Measurements from ENCODE around the gene CALR3.

DNA sequence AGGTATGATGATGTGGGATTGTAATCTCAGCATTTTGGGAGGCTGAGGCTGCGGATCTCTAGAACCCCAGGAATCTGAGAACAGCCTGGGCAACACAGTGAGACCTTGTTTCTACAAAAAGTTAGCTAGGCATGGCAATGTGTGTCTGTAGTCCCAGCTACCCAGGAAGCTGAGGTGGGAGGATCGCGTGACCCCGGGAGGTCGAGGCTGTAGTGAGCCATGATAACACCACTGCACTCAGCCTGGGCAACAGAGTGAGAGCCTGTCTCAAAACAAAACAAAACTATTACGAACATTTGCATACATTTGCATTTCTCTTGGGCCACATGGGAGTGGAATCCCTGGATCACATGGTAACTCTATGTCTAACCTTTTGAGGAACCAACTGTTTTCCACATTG is 1.9 kb upstream of the CALR3 start:
- TF ChIP-seq, protein P1, sequence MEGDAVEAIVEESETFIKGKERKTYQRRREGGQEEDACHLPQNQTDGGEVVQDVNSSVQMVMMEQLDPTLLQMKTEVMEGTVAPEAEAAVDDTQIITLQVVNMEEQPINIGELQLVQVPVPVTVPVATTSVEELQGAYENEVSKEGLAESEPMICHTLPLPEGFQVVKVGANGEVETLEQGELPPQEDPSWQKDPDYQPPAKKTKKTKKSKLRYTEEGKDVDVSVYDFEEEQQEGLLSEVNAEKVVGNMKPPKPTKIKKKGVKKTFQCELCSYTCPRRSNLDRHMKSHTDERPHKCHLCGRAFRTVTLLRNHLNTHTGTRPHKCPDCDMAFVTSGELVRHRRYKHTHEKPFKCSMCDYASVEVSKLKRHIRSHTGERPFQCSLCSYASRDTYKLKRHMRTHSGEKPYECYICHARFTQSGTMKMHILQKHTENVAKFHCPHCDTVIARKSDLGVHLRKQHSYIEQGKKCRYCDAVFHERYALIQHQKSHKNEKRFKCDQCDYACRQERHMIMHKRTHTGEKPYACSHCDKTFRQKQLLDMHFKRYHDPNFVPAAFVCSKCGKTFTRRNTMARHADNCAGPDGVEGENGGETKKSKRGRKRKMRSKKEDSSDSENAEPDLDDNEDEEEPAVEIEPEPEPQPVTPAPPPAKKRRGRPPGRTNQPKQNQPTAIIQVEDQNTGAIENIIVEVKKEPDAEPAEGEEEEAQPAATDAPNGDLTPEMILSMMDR (IDR thresholded peaks at IDR 0.05; ENCODE audit: poor library complexity, severe bottlenecking): no peak
- TF ChIP-seq POLR2AphosphoS5 (IDR thresholded peaks at IDR 0.05): no peak
- TF ChIP-seq MXI1 (conservative IDR thresholded peaks at IDR 0.05; ENCODE audit: poor library complexity, severe bottlenecking): no peak
- TF ChIP-seq EP300 (conservative IDR thresholded peaks at IDR 0.05; ENCODE audit: poor library complexity, severe bottlenecking): no peak
- TF ChIP-seq, protein P2, sequence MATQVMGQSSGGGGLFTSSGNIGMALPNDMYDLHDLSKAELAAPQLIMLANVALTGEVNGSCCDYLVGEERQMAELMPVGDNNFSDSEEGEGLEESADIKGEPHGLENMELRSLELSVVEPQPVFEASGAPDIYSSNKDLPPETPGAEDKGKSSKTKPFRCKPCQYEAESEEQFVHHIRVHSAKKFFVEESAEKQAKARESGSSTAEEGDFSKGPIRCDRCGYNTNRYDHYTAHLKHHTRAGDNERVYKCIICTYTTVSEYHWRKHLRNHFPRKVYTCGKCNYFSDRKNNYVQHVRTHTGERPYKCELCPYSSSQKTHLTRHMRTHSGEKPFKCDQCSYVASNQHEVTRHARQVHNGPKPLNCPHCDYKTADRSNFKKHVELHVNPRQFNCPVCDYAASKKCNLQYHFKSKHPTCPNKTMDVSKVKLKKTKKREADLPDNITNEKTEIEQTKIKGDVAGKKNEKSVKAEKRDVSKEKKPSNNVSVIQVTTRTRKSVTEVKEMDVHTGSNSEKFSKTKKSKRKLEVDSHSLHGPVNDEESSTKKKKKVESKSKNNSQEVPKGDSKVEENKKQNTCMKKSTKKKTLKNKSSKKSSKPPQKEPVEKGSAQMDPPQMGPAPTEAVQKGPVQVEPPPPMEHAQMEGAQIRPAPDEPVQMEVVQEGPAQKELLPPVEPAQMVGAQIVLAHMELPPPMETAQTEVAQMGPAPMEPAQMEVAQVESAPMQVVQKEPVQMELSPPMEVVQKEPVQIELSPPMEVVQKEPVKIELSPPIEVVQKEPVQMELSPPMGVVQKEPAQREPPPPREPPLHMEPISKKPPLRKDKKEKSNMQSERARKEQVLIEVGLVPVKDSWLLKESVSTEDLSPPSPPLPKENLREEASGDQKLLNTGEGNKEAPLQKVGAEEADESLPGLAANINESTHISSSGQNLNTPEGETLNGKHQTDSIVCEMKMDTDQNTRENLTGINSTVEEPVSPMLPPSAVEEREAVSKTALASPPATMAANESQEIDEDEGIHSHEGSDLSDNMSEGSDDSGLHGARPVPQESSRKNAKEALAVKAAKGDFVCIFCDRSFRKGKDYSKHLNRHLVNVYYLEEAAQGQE (IDR thresholded peaks at IDR 0.05; ENCODE audit: borderline replicate concordance): no peak
- TF ChIP-seq TAF1 (IDR thresholded peaks at IDR 0.05; ENCODE audit: low read depth): no peak
- no peak for TF ChIP-seq EZH2 (IDR thresholded peaks at IDR 0.05; ENCODE audit: borderline replicate concordance, insufficient read depth, low read length, poor library complexity, severe bottlenecking)
- TF ChIP-seq RAD21 (conservative IDR thresholded peaks at IDR 0.05): no peak

Data from neural cell (in vitro differentiated cells).